WI38 (cell line): ENCODE measurements around the gene BNIP2.

ENCODE experiments used
- H3K4me3 ChIP-seq: 2 replicates; pipeline ENCODE4 v1.5.1; 2011; ENCODE audit warnings: low read depth, mild to moderate bottlenecking, control low read depth, low read length
- TF ChIP-seq, protein P1 (sequence below): IDR thresholded peaks from 2 replicates; pipeline ENCODE4 v1.5.1; 2012; ENCODE audit warnings: low read depth, mild to moderate bottlenecking, control low read depth, low read length

Gene BNIP2

DNA sequence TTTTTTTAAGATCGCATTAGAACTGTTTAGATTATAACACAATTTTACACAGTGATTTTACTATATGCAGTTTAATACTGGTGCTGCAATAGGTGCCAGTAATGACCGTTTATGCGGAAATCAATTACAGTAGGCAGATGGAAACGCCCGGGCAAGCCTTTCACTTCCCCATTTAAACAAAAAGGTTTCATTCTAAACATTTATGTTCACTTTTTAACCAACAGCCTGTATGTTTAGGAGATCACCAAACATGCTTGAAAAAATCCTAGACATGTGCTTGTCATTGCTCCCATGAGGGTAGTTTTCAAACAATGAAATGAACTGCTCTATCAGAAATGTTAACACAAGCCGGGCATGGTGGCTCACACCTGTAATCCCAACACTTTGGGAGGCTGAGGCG, 2.7 kb downstream of the BNIP2 start:
- H3K4me3 ChIP-seq, result no peak overlapping the region
- TF ChIP-seq, protein P1, sequence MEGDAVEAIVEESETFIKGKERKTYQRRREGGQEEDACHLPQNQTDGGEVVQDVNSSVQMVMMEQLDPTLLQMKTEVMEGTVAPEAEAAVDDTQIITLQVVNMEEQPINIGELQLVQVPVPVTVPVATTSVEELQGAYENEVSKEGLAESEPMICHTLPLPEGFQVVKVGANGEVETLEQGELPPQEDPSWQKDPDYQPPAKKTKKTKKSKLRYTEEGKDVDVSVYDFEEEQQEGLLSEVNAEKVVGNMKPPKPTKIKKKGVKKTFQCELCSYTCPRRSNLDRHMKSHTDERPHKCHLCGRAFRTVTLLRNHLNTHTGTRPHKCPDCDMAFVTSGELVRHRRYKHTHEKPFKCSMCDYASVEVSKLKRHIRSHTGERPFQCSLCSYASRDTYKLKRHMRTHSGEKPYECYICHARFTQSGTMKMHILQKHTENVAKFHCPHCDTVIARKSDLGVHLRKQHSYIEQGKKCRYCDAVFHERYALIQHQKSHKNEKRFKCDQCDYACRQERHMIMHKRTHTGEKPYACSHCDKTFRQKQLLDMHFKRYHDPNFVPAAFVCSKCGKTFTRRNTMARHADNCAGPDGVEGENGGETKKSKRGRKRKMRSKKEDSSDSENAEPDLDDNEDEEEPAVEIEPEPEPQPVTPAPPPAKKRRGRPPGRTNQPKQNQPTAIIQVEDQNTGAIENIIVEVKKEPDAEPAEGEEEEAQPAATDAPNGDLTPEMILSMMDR, result no peak

DNA sequence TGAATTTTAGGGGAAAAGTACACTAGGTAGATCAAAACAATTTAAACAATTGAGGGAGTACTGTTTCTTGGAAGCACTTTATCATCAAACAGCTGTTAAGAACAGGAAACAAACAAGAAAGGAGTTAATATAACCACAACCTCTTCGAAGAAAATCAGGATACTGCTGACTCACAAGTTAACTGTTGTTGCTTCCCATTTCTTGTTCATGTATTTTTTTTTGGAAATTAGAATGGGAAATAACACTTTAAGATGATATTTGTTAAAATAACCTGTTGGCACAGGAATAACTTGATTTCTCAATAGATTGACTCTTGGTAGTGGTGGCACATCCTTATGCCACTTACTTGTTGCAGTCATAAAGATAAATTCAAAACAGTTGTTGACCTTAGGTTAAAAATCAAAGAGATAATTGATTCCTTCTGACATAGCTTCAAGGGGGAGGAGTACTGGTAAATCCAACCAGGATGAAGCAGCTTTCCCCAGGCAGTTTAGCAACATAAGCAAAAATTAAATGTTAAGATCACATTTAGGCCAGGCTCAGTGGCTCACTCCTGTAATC, 3.3 kb downstream of the BNIP2 start:
- TF ChIP-seq, protein P1, result no peak
- H3K4me3 ChIP-seq, result no peak overlapping the region

DNA sequence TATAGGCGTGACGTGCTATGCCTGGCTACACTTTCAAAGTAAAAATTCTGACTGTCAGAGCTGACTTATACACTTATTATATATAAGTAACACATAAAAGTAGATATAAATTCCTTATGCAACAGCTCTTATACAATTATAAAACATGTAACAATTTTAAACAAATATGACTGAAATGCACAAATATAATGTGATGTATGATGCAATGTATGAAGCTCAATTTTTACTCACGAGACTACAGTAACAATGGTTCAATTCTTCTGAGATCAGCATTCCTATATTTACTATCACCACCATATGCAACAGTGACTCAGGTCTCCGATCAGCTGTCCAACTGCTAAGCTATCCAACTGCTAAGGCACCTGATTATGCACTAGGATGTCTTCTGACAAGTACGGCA, 8.2 kb downstream of the BNIP2 start:
- TF ChIP-seq, protein P1, result no peak
- no peak overlapping the region for H3K4me3 ChIP-seq

DNA sequence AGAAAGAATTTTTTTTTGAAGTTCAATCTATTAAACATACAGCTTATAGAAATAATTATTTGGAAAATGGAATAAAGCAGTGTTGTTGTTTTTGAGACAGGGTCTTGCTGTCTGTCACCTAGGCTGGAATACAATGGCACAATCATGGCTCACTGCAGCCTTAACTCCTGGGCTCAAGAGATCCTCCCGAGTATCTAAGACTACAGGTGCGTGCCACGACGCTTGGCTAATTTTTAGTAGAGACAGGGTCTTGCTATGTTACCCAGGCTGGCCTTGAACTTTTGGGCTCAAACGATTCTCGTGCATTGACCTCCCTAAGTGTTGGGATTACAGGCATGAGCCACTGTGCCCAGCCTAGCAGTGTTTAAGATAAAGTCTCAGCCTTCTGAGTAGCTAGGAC, 8.8 kb downstream of the BNIP2 start:
- TF ChIP-seq, protein P1, result no peak
- H3K4me3 ChIP-seq, result no peak overlapping the region

DNA sequence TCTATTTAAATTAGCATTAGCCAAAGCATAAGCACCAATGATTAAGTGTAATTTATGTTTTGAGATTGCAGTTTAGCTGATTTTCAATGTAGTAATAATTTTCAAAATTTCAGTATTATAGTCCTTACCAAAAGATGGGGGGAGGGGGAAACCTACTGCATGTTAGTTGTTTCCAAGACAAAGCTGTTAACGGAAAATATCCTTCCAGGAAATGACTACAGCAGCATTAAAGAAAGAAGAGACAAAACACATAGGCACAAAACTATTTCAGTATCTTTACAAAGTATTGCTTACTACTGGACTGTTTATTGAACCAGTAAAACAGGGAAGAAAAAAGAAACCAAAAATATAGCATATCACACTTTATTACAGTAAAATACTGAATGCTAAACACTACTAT, 10.5 kb downstream of the BNIP2 start:
- TF ChIP-seq, protein P1, result no peak
- H3K4me3 ChIP-seq, result no peak overlapping the region

DNA sequence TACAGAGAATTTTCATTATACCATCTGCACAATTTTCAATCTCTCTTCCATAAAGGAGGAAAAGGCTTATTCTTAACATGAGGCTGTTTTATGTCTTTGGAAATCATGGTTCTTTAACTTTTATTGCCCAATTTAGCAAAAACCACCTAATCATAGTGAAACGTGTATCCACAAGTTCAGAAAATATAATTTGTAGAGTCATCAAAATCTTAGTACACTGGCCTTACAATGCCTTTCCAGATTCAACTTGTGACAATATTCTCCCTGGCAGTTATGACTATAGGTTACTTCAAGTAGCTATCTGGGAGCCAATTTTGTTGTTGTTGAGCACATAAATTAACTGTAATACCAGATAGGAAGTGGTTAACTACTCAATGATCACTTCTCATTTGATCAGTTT, 10.9 kb downstream of the BNIP2 start:
- H3K4me3 ChIP-seq, result no peak overlapping the region
- TF ChIP-seq, protein P1, result no peak

DNA sequence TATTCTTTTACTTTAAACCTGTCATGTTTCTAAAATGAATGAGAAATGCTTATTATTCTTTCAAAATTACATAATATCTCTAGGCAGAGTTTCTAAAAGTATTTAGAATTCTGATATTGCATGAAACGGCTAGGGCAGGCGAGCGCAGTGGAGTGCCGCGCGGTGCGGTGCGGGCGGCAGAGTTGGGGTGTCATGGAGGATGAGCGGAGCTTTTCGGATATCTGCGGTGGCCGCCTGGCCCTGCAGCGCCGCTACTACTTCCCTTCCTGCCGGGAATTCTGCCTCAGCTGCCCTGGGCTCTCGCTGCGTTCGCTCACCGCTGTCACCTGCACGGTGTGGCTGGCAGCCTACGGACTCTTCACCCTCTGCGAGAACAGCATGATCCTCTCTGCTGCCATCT, 12.6 kb downstream of the BNIP2 start:
- H3K4me3 ChIP-seq, result no peak overlapping the region
- TF ChIP-seq, protein P1, result no peak
